ENCODE measurements around the gene SPESP1.
"Not testable (repeated sequence)": the region's sequence is repeated elsewhere in the genome, so short reads cannot be mapped to it uniquely, and the experiment has no call there.

The SPESP1 gene

DNA sequence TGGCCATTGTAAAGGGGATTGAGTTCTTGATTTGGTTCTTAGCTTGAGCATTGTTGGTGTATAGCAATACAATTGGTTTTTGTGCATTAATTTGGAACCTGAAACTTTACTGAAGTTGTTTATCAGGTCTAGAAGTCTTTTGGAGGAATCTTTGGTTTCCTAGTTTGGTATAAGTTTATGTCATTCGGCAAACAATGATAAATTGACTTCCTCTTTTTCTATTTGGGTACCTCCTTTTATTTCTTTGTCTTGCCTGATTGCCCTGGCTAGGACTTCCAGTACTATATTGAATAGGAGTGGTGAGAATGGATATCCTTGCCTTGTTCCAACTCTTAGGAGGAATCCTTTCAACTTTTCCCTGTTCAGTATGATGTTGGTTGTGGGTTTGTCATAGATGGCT is 32.1 kb downstream of the SPESP1 start:
- Histone ChIP-seq H3K9me3 (ENCODE audit: control insufficient read depth, low read length) (no peaks in the 10 kb centered on the region), H3K4me3 (ENCODE audit: extremely low read depth, insufficient read depth, low read length, poor library complexity, severe bottlenecking) (no peak overlapping the region), H3K4me1 (ENCODE audit: control insufficient read depth, insufficient read depth, low read length, poor library complexity, severe bottlenecking) (no peaks in the 10 kb centered on the region), H3K27ac (ENCODE audit: low read depth, low read length, severe bottlenecking) (no peak overlapping the region), H3K36me3 (ENCODE audit: control insufficient read depth, insufficient read depth, low read length) (no peaks in the 10 kb centered on the region)
- WGBS, 2 experiments (ENCODE audit: insufficient coverage in 2 of 2): no CpG with 5 or more reads among the region's 1 CpG

GRCh38 chr15:68963719-68964118 is 33.4 kb downstream of the SPESP1 start:
- not testable (repeated sequence) for H3K36me3 ChIP-seq (ENCODE audit: control insufficient read depth, insufficient read depth, low read length); H3K4me3 ChIP-seq (ENCODE audit: extremely low read depth, insufficient read depth, low read length, poor library complexity, severe bottlenecking); H3K4me1 ChIP-seq (ENCODE audit: control insufficient read depth, insufficient read depth, low read length, poor library complexity, severe bottlenecking); H3K9me3 ChIP-seq (ENCODE audit: control insufficient read depth, low read length); H3K27ac ChIP-seq (ENCODE audit: low read depth, low read length, severe bottlenecking)
- no CpG with 5 or more reads among the region's 7 CpGs for WGBS, 2 experiments (ENCODE audit: insufficient coverage in 2 of 2)

DNA sequence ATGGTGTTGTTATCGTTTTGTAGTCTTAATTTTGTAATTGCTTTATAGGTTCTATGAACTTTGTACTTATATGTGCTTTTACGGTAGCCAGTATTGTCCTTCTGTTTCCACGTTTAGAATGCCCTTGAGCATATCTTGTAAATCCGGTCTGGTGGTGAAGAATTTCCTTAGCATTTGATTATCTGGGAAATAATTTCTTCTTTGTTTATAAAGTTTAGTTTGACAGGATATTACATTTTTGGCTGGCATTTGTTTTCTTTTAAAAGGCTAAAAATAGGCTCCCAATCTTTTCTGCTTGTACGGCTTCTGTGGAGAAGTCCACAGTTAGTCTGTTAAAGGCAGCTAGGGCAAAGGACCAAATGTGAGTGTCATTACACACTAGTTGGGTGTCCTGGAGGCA is 36.7 kb downstream of the SPESP1 start:
- Histone ChIP-seq H3K27ac (ENCODE audit: low read depth, low read length, severe bottlenecking) (no peak overlapping the region), H3K4me1 (ENCODE audit: control insufficient read depth, insufficient read depth, low read length, poor library complexity, severe bottlenecking) (no peaks in the 10 kb centered on the region), H3K4me3 (ENCODE audit: extremely low read depth, insufficient read depth, low read length, poor library complexity, severe bottlenecking) (no peak overlapping the region), H3K36me3 (ENCODE audit: control insufficient read depth, insufficient read depth, low read length) (no peaks in the 10 kb centered on the region), H3K9me3 (ENCODE audit: control insufficient read depth, low read length) (peaks cover 11% of the 10 kb centered on the region)
- 84 to 93% methylated on average over 2 to 5 of the region's 5 CpGs for WGBS, 2 experiments (ENCODE audit: insufficient coverage in 2 of 2)

DNA sequence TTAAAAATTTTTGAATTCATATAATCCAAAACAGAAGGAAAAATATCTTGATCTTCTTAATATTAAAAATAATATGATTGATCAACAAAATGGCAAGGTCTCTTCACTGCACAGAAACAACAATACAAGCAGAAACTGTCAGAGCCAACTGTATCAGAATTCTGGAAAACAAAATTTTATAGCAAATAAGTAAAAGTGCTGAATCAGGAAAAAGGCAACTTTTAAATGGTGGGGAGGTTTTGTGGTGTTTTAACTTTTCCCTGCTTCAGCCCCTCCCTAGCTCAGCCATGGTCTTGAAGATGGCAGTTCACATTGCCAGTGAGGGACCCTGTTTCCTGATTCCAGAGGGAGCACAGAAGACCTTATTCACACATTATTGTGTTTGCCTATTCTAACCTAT is 37.6 kb downstream of the SPESP1 start:
- peaks cover 11% of the 10 kb centered on the region for H3K9me3 ChIP-seq (ENCODE audit: control insufficient read depth, low read length)
- no peaks in the 10 kb centered on the region for H3K36me3 ChIP-seq (ENCODE audit: control insufficient read depth, insufficient read depth, low read length)
- no peaks in the 10 kb centered on the region for H3K4me1 ChIP-seq (ENCODE audit: control insufficient read depth, insufficient read depth, low read length, poor library complexity, severe bottlenecking)
- H3K4me3 ChIP-seq (ENCODE audit: extremely low read depth, insufficient read depth, low read length, poor library complexity, severe bottlenecking): no peak overlapping the region
- H3K27ac ChIP-seq (ENCODE audit: low read depth, low read length, severe bottlenecking): no peak overlapping the region

GRCh38 chr15:68969298-68969697 is 39.0 kb downstream of the SPESP1 start:
- H3K36me3 ChIP-seq (ENCODE audit: control insufficient read depth, insufficient read depth, low read length): no peaks in the 10 kb centered on the region
- H3K9me3 ChIP-seq (ENCODE audit: control insufficient read depth, low read length): peaks cover 11% of the 10 kb centered on the region
- H3K27ac ChIP-seq (ENCODE audit: low read depth, low read length, severe bottlenecking): no peak overlapping the region
- H3K4me1 ChIP-seq (ENCODE audit: control insufficient read depth, insufficient read depth, low read length, poor library complexity, severe bottlenecking): no peaks in the 10 kb centered on the region
- H3K4me3 ChIP-seq (ENCODE audit: extremely low read depth, insufficient read depth, low read length, poor library complexity, severe bottlenecking): no peak overlapping the region

GRCh38 chr15:68972201-68973065 is 42.1 kb downstream of the SPESP1 start:
- H3K36me3 ChIP-seq (ENCODE audit: control insufficient read depth, insufficient read depth, low read length): no peaks in the 10 kb centered on the region
- H3K4me3 ChIP-seq (ENCODE audit: extremely low read depth, insufficient read depth, low read length, poor library complexity, severe bottlenecking): no peak overlapping the region
- H3K9me3 ChIP-seq (ENCODE audit: control insufficient read depth, low read length): peaks cover 11% of the 10 kb centered on the region
- no peaks in the 10 kb centered on the region for H3K4me1 ChIP-seq (ENCODE audit: control insufficient read depth, insufficient read depth, low read length, poor library complexity, severe bottlenecking)
- no peak overlapping the region for H3K27ac ChIP-seq (ENCODE audit: low read depth, low read length, severe bottlenecking)
- WGBS, 2 experiments (ENCODE audit: insufficient coverage in 2 of 2): 87 to 100% methylated on average over 1 to 4 of the region's 4 CpGs

DNA sequence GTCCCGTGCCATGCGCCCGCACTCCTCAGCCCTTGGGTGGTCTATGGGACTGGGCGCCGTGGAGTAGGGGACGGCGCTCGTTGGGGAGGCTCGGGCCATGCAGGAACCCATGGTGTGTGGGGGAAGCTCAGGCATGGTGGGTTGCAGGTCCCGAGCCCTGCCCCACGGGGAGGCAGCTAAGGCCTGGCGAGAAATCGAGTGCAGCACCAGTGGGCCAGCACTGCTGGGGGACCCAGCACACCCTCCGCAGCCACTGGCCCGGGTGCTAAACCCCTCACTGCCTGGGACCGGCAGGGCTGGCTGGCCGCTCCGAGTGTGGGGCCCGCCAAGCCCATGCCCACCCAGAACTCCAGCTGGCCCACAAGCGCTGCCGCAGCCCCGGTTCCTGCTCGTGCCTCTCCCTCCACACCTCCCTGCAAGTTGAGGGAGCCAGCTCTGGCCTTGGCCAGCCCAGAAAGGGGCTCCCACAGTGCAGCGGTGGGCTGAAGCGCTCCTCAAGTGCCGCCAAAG is 45.4 kb downstream of the SPESP1 start:
- not testable (repeated sequence) for H3K27ac ChIP-seq (ENCODE audit: low read depth, low read length, severe bottlenecking); H3K4me3 ChIP-seq (ENCODE audit: extremely low read depth, insufficient read depth, low read length, poor library complexity, severe bottlenecking)
- 95% methylated on average over 21 to 23 of the region's 26 CpGs for WGBS, 2 experiments (ENCODE audit: insufficient coverage in 2 of 2)

DNA sequence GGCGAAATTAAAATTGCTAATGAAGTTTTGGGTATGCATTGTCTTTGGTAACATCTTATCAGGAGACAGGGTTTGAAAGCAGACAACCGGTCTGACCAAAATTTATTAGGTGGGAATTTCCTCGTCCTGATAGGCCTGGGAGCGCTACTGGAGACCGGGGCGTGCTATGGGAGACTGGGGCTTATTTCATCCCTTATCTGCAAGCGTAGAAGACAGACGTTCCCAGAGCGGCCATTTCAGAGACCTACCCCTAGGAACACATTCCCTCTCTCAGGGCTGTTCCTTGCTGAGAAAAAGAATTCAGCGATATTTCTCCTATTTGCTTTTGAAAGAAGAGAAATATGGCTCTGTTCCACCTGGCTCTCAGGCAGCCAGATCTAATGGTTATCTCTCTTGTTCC is 47.1 kb downstream of the SPESP1 start:
- not testable (repeated sequence) for H3K4me1 ChIP-seq (ENCODE audit: control insufficient read depth, insufficient read depth, low read length, poor library complexity, severe bottlenecking); H3K27ac ChIP-seq (ENCODE audit: low read depth, low read length, severe bottlenecking); H3K9me3 ChIP-seq (ENCODE audit: control insufficient read depth, low read length); H3K4me3 ChIP-seq (ENCODE audit: extremely low read depth, insufficient read depth, low read length, poor library complexity, severe bottlenecking); H3K36me3 ChIP-seq (ENCODE audit: control insufficient read depth, insufficient read depth, low read length)
- 91 to 99% methylated on average over 7 to 9 of the region's 10 CpGs for WGBS, 2 experiments (ENCODE audit: insufficient coverage in 2 of 2)

More for the DNA sequence above, 45.4 kb downstream of the SPESP1 start:
- not testable (repeated sequence) for H3K4me1 ChIP-seq (ENCODE audit: control insufficient read depth, insufficient read depth, low read length, poor library complexity, severe bottlenecking); H3K36me3 ChIP-seq (ENCODE audit: control insufficient read depth, insufficient read depth, low read length); H3K9me3 ChIP-seq (ENCODE audit: control insufficient read depth, low read length)

DNA sequence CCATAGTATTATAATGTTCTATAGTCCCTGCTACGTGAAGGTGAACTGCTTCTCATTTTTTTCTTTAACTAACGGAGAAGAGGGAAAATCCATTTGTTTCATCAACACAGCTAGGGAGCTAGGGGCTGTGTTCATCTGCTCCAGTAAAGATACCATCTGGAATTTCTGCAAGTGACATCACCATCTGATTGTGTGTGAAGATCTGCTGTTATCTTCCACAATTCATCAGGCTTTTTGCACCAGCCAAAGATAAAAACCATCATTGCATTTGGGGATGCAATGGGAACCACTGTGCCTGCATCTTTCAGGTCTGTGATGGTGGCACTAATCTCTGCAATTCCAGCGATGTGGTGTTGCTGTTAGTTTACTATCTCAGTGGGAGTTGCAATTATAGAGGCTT is 48.7 kb downstream of the SPESP1 start:
- 97% methylated on average over 3 of the region's 3 CpGs; no CpG with 5 or more reads in 1 of the 2 experiments for WGBS, 2 experiments (ENCODE audit: insufficient coverage in 2 of 2)
- Histone ChIP-seq H3K9me3 (ENCODE audit: control insufficient read depth, low read length) (no peaks in the 10 kb centered on the region), H3K36me3 (ENCODE audit: control insufficient read depth, insufficient read depth, low read length) (no peaks in the 10 kb centered on the region), H3K4me1 (ENCODE audit: control insufficient read depth, insufficient read depth, low read length, poor library complexity, severe bottlenecking) (no peaks in the 10 kb centered on the region), H3K4me3 (ENCODE audit: extremely low read depth, insufficient read depth, low read length, poor library complexity, severe bottlenecking) (no peak overlapping the region), H3K27ac (ENCODE audit: low read depth, low read length, severe bottlenecking) (no peak overlapping the region)

DNA sequence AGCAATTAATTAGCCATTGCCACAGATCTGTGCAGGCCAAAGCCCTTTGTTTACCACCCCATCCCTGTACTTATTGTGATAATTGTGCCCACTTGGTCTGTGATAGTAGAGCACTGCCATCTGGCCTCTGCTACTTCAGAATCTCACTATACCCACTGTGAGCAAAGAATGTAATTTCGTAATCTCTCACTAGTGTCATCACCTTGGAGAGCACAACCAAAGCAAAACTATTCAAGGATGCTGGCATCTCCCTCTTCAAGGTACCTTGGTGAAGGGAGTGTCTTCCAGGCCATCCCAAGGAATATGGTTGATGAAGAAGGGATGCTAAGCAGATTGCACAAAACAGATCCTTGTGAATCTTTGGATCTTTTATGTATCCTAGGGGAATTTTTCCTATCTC is 49.5 kb downstream of the SPESP1 start:
- H3K9me3 ChIP-seq (ENCODE audit: control insufficient read depth, low read length): no peaks in the 10 kb centered on the region
- 100% methylated on average over 1 of the region's 1 CpG; no CpG with 5 or more reads in 1 of the 2 experiments for WGBS, 2 experiments (ENCODE audit: insufficient coverage in 2 of 2)
- H3K4me1 ChIP-seq (ENCODE audit: control insufficient read depth, insufficient read depth, low read length, poor library complexity, severe bottlenecking): no peaks in the 10 kb centered on the region
- H3K4me3 ChIP-seq (ENCODE audit: extremely low read depth, insufficient read depth, low read length, poor library complexity, severe bottlenecking): no peak overlapping the region
- no peaks in the 10 kb centered on the region for H3K36me3 ChIP-seq (ENCODE audit: control insufficient read depth, insufficient read depth, low read length)
- no peak overlapping the region for H3K27ac ChIP-seq (ENCODE audit: low read depth, low read length, severe bottlenecking)

DNA sequence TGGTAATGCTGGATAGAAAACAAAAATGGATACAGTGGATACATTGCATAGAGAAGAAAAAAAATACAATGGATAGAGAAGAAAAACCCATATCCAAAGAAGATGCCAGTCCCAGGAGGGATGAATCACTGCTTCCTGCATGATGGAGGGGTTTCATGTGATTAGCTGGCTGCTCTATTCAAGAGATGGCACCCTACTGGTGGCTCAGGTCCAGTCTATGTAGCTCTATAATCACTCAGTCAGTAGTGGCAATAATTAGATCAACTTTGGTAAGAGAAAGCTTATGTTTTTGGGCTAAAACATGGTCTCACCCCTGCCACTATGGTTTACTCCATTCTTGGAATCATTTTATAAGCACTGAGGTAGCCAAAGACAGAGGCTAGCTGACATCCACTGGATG is 50.5 kb downstream of the SPESP1 start:
- no peak overlapping the region for H3K4me3 ChIP-seq (ENCODE audit: extremely low read depth, insufficient read depth, low read length, poor library complexity, severe bottlenecking)
- H3K9me3 ChIP-seq (ENCODE audit: control insufficient read depth, low read length): no peaks in the 10 kb centered on the region
- H3K27ac ChIP-seq (ENCODE audit: low read depth, low read length, severe bottlenecking): no peak overlapping the region
- no peaks in the 10 kb centered on the region for H3K36me3 ChIP-seq (ENCODE audit: control insufficient read depth, insufficient read depth, low read length)
- H3K4me1 ChIP-seq (ENCODE audit: control insufficient read depth, insufficient read depth, low read length, poor library complexity, severe bottlenecking): no peaks in the 10 kb centered on the region

Measured in mesodermal cell (in vitro differentiated cells).